SK-N-MC (cell line): ENCODE data around the gene SLC2A5.

Experiments
- DNase-seq: peaks from one replicate; pipeline ENCODE4 v3.0.0-alpha.2; 2011; ENCODE audit warnings: low read depth, low spot score
- H3K27ac ChIP-seq: fragments of 200-600 bp; sonication (generic); 2 replicates; pipeline ENCODE4 v1.5.1; 2016; ENCODE audit warnings: mixed run types
- H3K36me3 ChIP-seq: fragments of 200-600 bp; sonication (generic); 2 replicates; pipeline ENCODE4 v1.6.1; 2017; ENCODE audit warnings: antibody characterized with exemption, low read length, mixed read lengths; ENCODE audit not compliant: insufficient read depth
- H3K4me3 ChIP-seq: fragments of 200-600 bp; sonication (generic); 2 replicates; pipeline ENCODE4 v1.5.1; 2016
- H3K9ac ChIP-seq: fragments of 200-600 bp; sonication (generic); 2 replicates; pipeline ENCODE4 v1.8.0; 2017; ENCODE audit warnings: mixed run types, mixed read lengths; ENCODE audit not compliant: insufficient read length
- H3K9me3 ChIP-seq: fragments of 200-600 bp; sonication (generic); 2 replicates; pipeline ENCODE4 v1.6.1; 2017; ENCODE audit warnings: low read depth, mild to moderate bottlenecking, antibody characterized with exemption, low read length, moderate library complexity, mixed read lengths
- EZH2 ChIP-seq: fragments of 200-600 bp; sonication (generic); IDR thresholded peaks from one replicate; pipeline ENCODE4 v1.6.1; 2017; ENCODE audit warnings: antibody characterized with exemption
- FOXP2 ChIP-seq: optimal IDR thresholded peaks from 2 replicates; pipeline ENCODE3; 2011; ENCODE audit warnings: mild to moderate bottlenecking, moderate library complexity; ENCODE audit not compliant: insufficient read depth; ENCODE audit errors: extremely low read length, control extremely low read depth
- POLR2AphosphoS5 ChIP-seq: IDR thresholded peaks from 2 replicates; pipeline ENCODE4 v1.6.1; 2012; ENCODE audit warnings: mild to moderate bottlenecking, low read depth, low read length, borderline replicate concordance

The SLC2A5 gene

GRCh38 chr1:9058465-9058864 lies 11.0 kb downstream of the SLC2A5 start:
- H3K27ac ChIP-seq: no peak overlapping the region
- no peak overlapping the region for H3K4me3 ChIP-seq
- H3K36me3 ChIP-seq: no peaks in the 10 kb centered on the region
- no peaks in the 10 kb centered on the region for H3K9me3 ChIP-seq
- H3K9ac ChIP-seq: no peak overlapping the region
- no peak for DNase-seq
- TF ChIP-seq EZH2 (no peak), POLR2AphosphoS5 (no peak), FOXP2 (no peak)

GRCh38 chr1:9057851-9058250 lies 11.6 kb downstream of the SLC2A5 start:
- H3K27ac ChIP-seq: no peak overlapping the region
- no peak overlapping the region for H3K9ac ChIP-seq
- no peaks in the 10 kb centered on the region for H3K9me3 ChIP-seq
- H3K36me3 ChIP-seq: no peaks in the 10 kb centered on the region
- no peak overlapping the region for H3K4me3 ChIP-seq
- no peak for DNase-seq
- TF ChIP-seq POLR2AphosphoS5 (no peak), FOXP2 (no peak), EZH2 (no peak)

GRCh38 chr1:9052272-9053049 lies 17.0 kb downstream of the SLC2A5 start:
- no peaks in the 10 kb centered on the region for H3K9me3 ChIP-seq
- H3K27ac ChIP-seq: no peak overlapping the region
- no peak overlapping the region for H3K9ac ChIP-seq
- H3K4me3 ChIP-seq: no peak overlapping the region
- TF ChIP-seq EZH2 (no peak), POLR2AphosphoS5 (no peak), FOXP2 (no peak)
- no peak for DNase-seq
- no peaks in the 10 kb centered on the region for H3K36me3 ChIP-seq

- no peaks in the 10 kb centered on the region for H3K36me3 ChIP-seq
- no peaks in the 10 kb centered on the region for H3K9me3 ChIP-seq
- H3K4me3 ChIP-seq: no peak overlapping the region
- no peak for DNase-seq
- TF ChIP-seq FOXP2: no peak
- TF ChIP-seq EZH2: no peak
- TF ChIP-seq POLR2AphosphoS5: no peak
- no peak overlapping the region for H3K27ac ChIP-seq
- no peak overlapping the region for H3K9ac ChIP-seq
Measured at GRCh38 chr1:9051379-9051778, 18.1 kb downstream of the SLC2A5 start.

- DNase-seq: no peak
- no peak overlapping the region for H3K27ac ChIP-seq
- H3K36me3 ChIP-seq: no peaks in the 10 kb centered on the region
- no peak for TF ChIP-seq EZH2
- no peak for TF ChIP-seq FOXP2
- no peak for TF ChIP-seq POLR2AphosphoS5
- no peak overlapping the region for H3K9ac ChIP-seq
- H3K4me3 ChIP-seq: no peak overlapping the region
- no peaks in the 10 kb centered on the region for H3K9me3 ChIP-seq
Measured at GRCh38 chr1:9050803-9051202, 18.6 kb downstream of the SLC2A5 start.

- TF ChIP-seq FOXP2: no peak
- no peak for DNase-seq
- H3K9me3 ChIP-seq: no peaks in the 10 kb centered on the region
- H3K36me3 ChIP-seq: no peaks in the 10 kb centered on the region
- H3K9ac ChIP-seq: no peak overlapping the region
- H3K4me3 ChIP-seq: no peak overlapping the region
- H3K27ac ChIP-seq: no peak overlapping the region
Measured at GRCh38 chr1:9048551-9048950, 20.9 kb downstream of the SLC2A5 start.

GRCh38 chr1:9047019-9047418 lies 22.4 kb downstream of the SLC2A5 start:
- Histone ChIP-seq H3K27ac (no peak overlapping the region), H3K4me3 (no peak overlapping the region), H3K36me3 (no peaks in the 10 kb centered on the region), H3K9me3 (no peaks in the 10 kb centered on the region), H3K9ac (no peak overlapping the region)
- TF ChIP-seq POLR2AphosphoS5: no peak
- TF ChIP-seq FOXP2: no peak
- no peak for DNase-seq

GRCh38 chr1:9045861-9046510 lies 23.4 kb downstream of the SLC2A5 start:
- H3K36me3 ChIP-seq: no peaks in the 10 kb centered on the region
- DNase-seq: no peak

More at GRCh38 chr1:9045861-9046510, 23.4 kb downstream of the SLC2A5 start:
- H3K4me3 ChIP-seq: no peak overlapping the region
- H3K9ac ChIP-seq: no peak overlapping the region
- H3K27ac ChIP-seq: no peak overlapping the region
- TF ChIP-seq FOXP2 (no peak), POLR2AphosphoS5 (no peak), EZH2 (no peak)
- H3K9me3 ChIP-seq: no peaks in the 10 kb centered on the region
